CD1c-positive myeloid dendritic cell (primary cell): ENCODE results near the gene ZNF670.
"Not testable (repeated sequence)": the region's sequence is repeated elsewhere in the genome, so short reads cannot be mapped to it uniquely, and the experiment has no call there.

Experiments
- DNase-seq: peaks from one replicate; pipeline ENCODE4 v3.0.0-alpha.2; 2016; ENCODE audit errors: extremely low spot score

The ZNF670 gene

DNA sequence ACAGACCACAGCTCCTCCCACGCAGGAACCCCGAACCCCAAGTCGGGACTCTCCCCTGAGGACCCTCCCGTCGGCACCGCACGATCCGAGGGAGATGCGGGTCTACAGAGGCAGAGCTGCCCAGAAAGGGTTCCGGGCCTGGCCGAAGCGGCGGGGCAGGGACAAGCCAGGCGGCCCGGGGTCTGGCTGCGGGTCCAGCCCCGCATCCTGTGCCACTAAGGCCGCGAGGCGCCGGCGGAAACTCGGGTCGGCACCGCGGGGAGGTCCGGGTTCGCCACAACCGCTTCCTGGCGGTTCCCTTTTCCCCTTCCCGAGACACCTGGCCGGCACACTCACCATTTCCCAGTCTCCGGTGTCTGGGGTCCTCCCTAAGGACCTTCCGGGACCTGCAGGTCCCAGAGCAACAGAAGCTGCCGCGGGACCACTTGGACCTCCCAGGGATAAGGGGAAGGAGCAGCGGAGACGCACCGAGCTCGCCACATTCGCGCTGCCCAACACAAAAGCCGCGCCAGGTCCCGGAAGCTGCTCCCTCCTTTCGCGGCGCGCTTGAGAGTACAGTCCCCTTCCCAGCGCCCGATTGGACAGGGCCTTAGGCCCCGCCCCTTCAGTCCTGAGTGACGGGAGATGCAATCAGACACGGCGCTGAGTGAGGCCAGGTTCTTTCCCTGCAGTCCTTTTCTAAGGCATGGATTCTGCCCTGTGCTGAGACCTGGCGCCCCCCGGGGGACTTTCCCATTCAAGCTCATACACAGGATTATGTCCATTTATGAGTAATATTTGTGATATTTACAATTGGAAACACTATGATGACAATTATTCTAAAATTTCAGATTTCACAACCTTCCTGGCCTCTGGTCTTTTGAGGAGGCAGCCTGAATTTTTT, at the start of gene ZNF670:
Gene ZNF670 (minus strand): TSS at position 554 of the 883 bp plus-strand sequence. CDS start 215 bp downstream, at position 339.
- DNase-seq, result peak; percentile 93

DNA sequence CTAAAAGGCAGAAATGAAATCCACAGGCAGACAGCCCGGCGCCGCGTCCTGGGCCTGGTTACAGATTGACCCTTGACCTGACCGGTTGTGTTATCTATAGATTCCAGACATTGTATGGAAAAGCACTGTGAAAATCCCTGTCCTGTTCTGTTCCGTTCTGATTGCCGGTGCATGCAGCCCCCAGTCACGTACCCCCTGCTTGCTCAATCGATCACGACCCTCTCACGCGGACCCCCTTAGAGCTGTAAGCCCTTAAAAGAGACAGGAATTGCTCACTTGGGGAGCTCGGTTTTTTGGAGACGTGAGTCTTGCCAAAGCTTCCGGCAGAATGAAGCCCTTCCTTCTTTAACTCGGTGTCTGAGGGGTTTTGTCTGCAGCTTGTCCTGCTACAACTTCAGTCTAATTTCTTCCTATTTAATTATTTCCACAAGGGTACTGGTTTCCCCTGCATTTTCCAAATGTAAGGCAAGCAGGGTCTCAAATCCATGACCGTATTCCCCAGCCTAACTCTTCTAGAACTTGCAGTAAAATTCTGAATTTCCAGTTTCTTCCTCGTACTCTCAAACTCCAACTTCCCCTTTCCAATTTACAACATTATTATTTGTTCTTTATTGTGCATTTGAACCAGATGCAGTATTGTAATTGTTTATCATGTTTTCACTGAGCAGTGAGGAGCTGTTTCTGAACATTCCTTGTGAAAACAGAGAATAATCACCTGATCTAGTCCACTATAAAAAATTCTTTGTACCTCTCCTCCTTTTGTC, 49.1 kb upstream of the ZNF670 start:
- DNase-seq, result peak; percentile 31

DNA sequence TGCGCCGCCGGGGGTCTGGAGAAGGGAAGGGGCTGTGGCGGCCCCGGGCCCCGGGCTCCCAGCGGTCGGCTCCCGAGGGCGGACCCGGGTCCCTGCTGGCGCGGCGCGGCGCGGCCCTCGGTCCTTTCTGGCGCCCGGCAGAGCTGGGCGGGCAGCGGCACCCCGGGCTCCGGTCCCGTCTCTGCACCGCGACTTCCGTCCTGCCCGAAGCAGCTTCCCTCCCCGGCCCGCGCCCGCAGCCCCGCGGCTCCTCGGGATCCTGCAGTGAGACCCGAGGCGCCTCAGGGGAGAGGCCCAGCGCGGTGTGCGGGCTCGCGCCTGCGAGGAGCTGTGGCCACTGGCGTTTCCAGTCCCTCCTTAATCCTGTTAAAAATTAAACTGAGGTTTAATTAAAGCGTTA, 48.0 kb upstream of the ZNF670 start:
- not testable (repeated sequence) for DNase-seq

DNA sequence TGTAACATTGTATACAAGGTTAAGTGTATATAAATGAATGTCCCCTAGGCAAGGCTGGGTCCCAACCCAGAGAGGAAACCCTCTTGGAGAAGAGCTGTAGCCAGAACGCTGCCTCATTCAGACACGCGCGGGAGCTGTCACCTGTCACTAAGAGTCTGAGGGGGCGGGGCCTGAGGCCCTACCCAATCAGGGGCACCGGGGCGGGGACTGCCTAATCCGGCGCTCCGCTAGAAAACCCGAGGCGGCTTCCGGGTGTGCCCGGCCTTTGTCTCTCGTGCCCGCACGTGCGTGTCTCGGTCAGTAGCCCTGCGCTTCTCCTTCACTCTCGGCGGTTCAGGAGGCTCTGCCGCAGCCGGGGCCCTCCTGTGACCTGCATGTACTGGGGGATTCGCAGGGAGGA, 47.6 kb upstream of the ZNF670 start:
- DNase-seq, result not testable (repeated sequence)

DNA sequence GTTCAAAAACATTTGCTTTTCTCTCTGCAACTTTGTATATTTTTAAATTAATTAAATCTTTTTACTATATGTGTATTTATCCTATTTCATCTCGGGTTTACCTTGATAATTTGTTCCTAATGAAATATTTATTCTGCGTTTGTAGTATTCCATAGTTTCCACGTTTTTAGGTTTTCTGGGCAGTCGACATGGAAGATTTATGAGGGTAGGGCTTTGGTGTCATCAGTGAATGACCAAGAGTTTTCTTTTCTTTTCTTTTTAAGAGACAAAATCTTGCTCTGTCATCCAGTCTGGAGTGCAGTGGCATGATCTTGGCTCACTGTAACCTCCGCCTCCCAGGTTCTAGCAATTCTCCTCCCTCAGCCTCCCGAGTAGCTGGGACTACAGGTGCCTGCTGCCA, 42.8 kb upstream of the ZNF670 start:
- no peak for DNase-seq

DNA sequence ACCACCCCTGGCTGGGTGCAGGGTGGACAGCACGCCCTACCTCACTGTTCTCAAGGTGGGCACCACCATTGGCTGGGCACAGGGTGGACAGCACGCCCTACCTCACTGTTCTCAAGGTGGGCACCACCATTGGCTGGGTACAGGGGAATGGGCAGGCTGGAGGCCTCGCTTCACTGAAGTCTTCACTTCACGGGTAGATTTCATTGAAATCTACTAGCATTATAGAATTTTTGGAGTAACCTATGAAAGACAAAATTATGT, 41.7 kb upstream of the ZNF670 start:
- DNase-seq, result not testable (repeated sequence)

DNA sequence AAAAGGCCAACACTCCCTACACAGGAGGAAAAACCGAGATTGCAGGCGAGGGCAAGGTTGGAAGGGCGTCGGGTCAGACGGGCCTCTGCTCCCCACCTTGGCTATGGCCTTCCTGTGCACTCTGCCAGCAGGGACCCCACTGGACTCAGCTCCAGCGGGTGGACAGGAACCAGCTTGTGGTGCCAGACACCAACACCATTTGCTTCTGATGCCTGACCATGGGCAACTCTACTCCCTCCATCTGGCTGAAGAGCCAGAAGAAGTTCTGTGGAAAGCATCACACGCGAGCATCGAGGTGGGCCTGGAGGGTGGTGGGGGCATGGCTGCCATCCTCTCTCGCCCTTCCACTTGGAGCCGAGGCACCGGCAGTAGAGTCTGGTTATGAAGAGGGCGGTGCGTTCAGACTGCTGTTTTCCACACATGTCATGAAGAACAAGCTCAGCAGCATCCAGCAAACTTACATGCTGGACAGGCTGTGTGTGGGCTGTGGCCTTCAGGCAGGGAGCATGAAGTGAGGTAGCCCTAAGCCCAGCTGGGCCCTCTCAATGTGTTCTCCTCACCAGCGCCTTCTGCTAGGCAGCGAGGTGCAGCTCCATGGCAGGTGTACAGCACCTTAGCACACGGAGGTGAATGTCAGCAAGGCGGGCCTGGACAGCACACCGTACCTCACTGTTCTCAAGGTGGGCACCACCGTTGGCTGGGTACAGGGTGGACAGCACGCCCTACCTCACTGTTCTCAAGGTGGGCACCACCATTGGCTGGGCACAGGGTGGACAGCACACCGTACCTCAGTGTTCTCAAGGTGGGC, 41.2 kb upstream of the ZNF670 start:
- DNase-seq, result no peak

DNA sequence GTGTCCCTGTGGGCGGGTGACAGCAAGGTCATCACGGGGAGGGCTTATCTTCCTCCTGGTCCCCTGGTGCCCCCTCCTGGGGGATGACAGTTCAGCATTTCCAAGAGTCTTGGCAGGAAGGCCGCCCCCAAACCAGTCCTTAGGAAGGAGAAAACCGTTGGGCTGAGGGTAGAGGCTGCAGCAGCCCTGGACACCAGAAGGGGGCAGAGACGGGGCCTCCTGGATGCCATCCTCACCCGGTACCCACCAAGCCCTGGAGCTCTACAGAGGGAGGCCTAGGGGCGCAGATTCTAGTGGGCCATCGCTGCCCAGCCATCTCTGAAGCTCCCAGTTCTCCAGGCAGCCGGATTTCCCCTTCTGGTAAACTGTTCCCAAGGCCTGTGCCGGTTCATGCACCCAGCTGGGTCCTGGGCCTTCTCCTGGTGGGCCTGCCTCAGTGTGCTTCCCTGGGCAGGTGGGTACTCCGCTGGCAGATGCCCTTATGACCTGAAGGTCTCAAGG, 40.4 kb upstream of the ZNF670 start:
- peak; percentile 32 for DNase-seq

DNA sequence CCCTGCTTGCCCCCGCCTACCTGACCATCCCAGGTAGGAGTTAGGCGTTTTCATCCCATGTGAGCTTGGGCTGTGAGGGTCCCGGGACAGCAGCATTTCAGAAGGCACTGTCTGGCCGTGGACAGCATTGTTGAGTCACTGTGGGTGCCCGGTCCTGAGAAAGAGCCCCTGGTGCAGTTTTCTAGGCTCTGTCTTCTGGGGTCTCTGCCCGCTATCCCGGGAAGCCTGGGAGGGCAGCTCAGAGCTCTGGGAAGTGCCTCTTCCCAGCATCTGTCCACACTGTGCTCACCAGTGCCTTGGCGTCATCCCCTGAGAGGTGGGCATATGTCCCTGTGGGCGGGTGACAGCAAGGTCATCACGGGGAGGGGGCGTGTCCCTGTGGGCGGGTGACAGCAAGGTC, 36.9 kb upstream of the ZNF670 start:
- no peak for DNase-seq

DNA sequence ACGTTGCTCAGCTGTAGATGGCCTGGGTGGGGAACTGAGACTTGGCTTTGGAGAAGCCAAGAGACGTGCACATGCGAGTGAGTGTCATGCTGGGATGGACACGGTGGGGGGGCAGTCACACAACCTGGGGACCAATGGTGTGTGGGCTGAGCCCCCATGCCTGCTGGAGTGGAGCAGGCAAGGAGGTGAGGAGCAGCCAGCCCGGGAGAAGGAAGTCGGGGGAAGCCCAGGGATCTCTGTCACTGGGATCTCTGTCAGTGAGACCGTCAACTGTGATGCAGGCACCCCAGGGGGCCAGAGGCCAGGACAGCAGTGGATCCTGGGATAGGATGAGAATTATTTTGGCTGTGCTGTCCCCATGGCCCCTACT, 36.5 kb upstream of the ZNF670 start:
- no peak for DNase-seq

DNA sequence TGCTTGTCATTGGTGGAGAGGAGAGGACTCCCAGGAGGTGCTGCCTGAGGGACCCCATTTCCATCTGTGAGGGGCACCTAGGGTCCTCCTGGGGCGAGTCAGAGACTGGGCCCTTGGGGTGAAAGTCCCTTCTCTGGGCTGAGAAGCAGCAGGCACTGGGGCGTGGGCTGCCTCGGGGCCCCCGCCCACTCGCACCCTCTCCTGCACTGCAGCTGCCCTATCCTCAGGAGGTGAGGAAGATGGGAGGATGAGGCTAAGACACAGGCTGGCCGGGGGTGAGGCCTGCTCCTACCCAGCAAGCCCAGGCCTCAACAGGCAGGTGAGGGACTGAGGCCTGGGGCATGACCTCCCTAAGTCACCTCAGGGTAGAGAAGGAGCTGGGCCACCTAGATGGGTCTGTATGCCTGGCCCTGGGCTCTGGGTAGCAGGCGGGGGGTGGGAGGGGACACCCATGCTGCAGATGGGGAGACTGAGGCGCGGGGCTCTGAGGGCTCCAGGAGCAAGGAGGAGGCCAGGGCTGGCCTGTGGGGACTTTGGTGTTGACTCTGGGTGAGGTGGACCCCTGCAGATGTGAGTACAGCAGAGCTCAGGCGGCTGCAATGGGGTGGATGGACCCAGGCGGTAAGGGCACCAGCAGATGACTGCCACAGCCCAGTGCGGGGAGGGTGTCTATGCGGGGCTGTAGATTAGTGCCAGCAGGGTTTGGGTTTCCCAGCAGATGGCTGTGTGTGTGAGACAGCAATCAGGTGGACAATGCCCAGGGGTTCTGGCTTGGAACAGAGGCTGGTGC, 35.9 kb upstream of the ZNF670 start:
- no peak for DNase-seq

DNA sequence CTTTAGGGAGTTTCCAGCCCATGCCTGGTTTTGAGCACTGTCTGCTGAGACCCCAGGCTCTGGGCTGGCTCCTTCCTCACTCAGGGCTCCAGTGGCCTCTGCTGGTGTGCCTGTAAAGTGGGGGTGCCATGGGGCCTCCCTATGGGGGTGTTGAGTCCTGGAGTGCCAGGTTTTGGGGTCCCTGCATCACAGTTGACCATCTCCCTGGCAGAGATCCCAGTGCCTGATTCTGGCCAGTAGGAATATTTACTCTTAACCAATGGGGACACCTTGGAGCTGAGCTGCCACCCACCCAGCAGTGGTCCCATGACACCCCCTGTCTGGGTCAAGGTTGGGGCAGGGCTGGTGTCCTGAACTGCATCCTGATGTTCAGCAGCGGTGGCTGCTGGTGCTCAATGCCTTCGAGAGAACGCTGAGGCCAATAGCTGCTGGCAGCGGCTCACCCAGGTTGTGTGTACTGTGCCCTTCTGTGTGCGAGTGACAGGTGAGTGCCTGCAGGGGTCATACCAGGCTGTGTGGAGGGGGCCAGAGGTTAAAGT, 35.2 kb upstream of the ZNF670 start:
- no peak for DNase-seq

DNA sequence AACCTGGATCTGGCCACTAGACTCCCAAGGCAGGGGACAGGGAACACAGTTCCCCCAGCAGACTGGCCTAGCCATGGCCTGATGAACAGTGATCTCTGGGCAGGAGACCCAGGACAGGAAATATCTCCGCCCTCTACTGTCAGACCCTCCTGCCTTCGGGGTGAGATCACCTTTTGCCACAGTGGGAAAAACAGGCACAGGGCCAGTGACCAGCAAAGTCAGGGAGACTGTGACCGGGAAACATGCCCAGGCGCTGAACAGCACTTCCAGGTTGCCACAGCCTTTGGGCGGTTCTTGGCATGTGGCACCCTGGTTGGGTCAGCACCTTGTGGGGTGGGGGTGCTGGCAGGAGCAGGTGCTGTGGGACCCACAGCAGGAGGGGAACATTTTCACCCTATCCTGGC, 34.5 kb upstream of the ZNF670 start:
- no peak for DNase-seq

DNA sequence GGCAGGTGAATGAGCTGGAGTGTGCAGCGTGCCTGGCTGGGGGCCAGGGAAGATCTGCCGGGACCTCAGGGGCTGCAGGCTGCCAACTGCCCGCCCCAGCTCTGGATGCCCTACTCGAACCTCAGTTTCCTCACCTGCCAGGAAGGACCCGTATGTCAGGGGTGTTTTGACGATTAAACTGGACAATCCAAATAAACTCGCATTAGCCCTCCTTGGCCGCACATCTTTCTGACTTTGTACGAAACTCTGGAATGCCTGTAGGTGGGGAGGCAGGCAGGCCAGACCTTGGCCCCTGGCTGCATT, 33.8 kb upstream of the ZNF670 start:
- DNase-seq, result no peak

DNA sequence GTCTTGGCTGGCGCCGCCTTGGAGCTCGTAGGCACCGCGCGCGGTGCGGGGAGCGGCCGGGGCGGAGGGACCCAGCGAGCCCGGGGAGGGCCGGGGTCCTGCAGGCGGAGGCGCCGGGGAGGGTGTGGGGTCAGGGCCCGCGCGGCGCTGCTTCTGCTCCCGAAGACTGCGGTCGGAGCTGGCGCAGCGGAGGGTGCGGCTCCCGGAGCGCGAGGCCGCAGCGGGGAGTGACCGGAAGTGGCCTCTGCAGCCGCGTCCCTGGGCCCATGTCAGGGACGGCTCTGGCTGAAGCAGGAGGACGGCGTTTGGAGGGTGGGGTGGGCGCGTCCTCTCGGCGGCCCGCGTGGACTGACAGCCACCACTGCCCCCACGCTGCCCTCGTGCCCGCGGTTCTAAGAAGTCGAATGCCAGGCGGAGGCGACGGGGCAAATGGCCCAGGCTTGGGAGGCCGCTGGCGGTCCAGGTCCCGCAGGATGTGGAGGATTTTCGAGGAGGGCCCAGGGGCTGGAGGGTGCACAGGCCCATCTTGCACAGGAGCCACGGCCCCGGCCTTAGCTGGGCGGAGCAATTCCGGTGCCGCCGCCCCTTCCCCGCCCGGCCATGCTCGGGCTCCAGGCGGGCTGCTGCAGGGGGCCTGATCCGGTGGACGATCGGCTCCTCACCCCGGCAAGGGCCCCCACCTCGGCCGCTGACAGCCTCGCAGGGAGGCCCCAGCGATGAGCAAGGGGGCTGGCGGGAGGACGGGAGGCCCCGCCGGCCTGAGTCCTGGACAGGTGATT, 33.3 kb upstream of the ZNF670 start:
- peak; percentile 60 for DNase-seq

DNA sequence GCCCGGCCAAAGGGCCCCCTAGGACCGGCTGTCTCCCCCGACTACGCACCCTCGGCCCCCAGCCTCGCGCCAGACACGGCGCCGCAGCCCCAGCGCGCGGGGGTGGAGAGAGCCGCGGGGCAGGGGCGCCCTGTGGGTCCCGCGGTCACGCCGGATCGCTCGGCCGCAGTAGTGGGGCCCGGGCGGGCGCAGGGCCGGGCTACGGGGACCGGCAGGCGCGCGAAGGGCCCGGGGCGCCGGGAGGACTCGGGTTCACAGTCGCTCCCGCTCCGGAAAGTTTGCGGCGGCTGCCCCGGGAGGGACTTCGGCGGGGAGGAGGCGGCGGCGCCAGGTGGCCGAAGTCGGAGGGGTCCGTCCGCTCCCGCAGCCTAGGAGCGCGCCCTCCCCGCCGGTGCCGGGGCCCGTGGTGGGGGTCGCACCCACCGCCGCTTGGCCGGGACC, 32.7 kb upstream of the ZNF670 start:
- DNase-seq, result peak; percentile 8

DNA sequence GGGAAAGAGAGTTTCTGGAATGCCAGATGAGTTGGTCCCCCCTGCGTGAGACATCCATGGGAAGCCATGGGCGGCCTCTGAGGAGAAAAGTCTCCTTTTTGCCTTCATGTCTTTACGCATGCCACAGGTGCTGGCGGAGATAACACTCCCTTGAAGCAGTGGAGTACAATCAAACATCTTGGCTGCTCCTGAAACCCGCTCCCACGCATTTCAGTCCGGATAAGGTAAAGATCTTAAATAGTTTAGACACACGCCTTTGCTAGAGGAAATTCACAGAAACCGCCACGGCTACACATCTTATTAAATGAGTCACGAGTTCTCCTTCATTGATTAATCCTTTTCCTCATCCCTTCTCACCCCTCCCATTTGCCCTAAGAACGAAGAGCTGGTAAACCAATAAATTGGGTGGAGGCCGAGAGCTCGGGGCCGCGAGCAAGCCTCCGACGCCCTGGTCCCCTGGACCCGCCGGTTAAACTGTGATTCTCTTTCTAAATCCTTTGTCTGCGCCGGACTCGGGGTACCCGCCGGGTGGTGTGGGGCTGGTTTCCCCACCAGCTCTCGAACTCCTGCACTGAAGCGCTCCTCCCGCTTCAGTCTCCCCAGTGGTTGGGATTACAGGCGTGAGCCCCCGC, 32.1 kb upstream of the ZNF670 start:
- DNase-seq, result no peak

DNA sequence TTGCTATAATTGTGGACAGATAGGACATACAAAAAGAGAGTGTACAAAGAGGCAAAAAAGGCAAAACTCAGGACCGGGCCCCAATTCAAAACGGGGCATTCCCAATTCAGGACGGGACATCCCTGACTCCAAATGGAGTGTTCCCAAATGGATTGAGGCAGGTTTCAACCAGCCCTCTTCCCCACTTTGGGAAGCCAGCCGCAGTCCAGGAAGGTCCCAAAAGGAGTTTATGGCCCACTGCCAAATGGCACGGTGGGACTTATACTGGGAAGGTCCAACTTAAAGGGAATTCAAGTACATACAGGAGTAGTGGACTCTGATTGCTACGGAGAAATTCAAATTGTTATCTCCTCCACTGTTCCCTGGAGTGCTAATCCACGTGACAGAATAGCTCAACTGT, 29.1 kb upstream of the ZNF670 start:
- no peak for DNase-seq

DNA sequence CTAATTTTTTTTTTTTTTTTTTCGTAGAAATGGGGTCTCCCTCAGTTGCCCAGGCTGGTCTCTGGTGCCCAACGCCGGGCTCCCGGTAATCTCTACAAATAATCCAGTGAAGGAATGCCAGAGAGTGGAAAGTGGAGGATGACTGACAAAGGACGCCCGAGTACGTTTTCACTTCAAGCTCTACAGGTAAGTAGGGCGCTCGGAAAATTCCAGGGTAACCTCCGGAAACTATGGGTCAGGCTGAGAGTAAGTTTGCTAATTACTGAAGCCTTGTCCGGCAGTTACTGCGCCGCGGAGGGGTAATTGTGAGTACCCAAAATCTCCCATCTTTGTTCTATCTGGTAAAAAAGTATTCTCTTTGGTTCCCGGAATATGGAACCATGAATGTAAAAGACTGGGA, 27.4 kb upstream of the ZNF670 start:
- no peak for DNase-seq

DNA sequence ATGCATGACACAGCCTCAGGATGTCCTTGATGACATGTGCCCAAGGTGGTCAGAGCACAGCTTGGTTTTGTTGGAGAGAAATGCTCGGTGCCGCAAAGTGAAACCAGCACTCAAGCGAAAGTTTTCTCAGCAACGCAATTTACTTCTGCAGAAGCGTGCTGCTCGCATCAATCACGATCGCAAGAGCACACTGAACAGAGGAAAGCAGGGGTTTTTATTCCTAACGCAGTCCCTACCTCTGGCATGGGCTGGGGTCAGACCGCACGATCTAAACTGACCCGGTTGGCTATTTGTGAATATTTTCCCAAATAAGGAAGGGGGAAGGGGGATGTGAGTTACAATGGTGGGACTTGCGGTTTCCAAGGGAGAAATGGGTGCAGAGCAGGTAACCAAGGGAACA, 26.4 kb upstream of the ZNF670 start:
- DNase-seq, result no peak
